Upper lobe of left lung (tissue), 6 donors: ENCODE results near the gene SCGB3A1. TPM values are rescaled to one million over a fixed set of nuclear protein-coding genes. Genes with fewer than 3 reads are reported as not detected.
A peak's percentile ranks its signal among the peaks of the same experiment; 100 is the strongest.

Source experiments
- ATAC-seq, 2 donors: fragments of 200-7000 bp; cut with Tn5 transposase; one replicate each; pipeline ENCODE4 v1.9.1; 2022; ENCODE audit warnings: mild to moderate bottlenecking in 2 of 2, moderate library complexity in 2 of 2; ENCODE audit not compliant: low FRiP score in 2 of 2
- DNase-seq, 2 donors: peaks; one replicate each; pipeline ENCODE4 v3.0.0-alpha.2; 2019 to 2020
- H3K27ac ChIP-seq, 4 donors: fragments of 200-600 bp; sonication (generic); one replicate each; pipeline ENCODE4 v1.5.1; 2016 to 2019
- H3K27me3 ChIP-seq, 4 donors: fragments of 200-600 bp; sonication (generic); one replicate each; pipeline ENCODE4 v1.5.1; 2017 to 2019
- H3K36me3 ChIP-seq, 4 donors: fragments of 200-600 bp; sonication (generic); one replicate each; pipeline ENCODE4 v1.5.1; 2016 to 2019
- H3K4me1 ChIP-seq, 4 donors: fragments of 200-600 bp; sonication (generic); one replicate each; pipeline ENCODE4 v1.5.1; 2018 to 2019
- H3K4me3 ChIP-seq, 4 donors: fragments of 200-600 bp; sonication (generic); one replicate each; pipeline ENCODE4 v1.5.1; 2017 to 2019; ENCODE audit warnings: mild to moderate bottlenecking in 2 of 4, moderate library complexity in 1 of 4
- H3K9me3 ChIP-seq, 4 donors: fragments of 200-600 bp; sonication (generic); one replicate each; pipeline ENCODE4 v1.5.1; 2018 to 2019
- CTCF ChIP-seq, 6 experiments: fragments of 450-650 bp in 4 of 6; fragments of 200-600 bp in 2 of 6; sonication (generic) in 2 of 6; IDR thresholded peaks; one replicate each; pipeline ENCODE4 v1.5.1; 2016 to 2019; ENCODE audit warnings: antibody characterized with exemption in 6 of 6
- EP300 ChIP-seq, 4 donors: sonication (generic); formaldehyde crosslinking; IDR thresholded peaks; one replicate each; pipeline ENCODE4 v1.5.1; 2017; ENCODE audit warnings: antibody characterized with exemption in 4 of 4, control low read depth in 2 of 4
- POLR2A ChIP-seq, 4 donors: fragments of 450-650 bp; IDR thresholded peaks; one replicate each; pipeline ENCODE4 v1.5.1; 2016 to 2017; ENCODE audit warnings: antibody characterized with exemption in 4 of 4, mild to moderate bottlenecking in 2 of 4
- POLR2AphosphoS5 ChIP-seq, 2 donors: sonication (generic); formaldehyde crosslinking; IDR thresholded peaks; one replicate each; pipeline ENCODE4 v1.5.1; 2017; ENCODE audit warnings: antibody characterized with exemption in 2 of 2
- WGBS, 2 donors: methylation state at CpG; one replicate each; pipeline ENCODE4 v1.1.5; 2017 to 2018; 5-methylcytosine and 5-hydroxymethylcytosine counted together
- total RNA-seq, 6 donors: library from RNA; depleted of rRNA in 4 of 6; stranded (reverse); fragments of >200 nt in 4 of 6; gene quantifications; one replicate each; pipeline versions ENCODE4 v1.1.0 to v1.2.1, GENCODE V29; 2016 to 2021
- donor health status: DM: no; HTN: no; CAD: no; lungs with moderate emphysema.
- donor health status: DM: no; HTN: yes; CAD: no; lungs with severe emphysema.

Gene SCGB3A1
- total RNA-seq, 6 donors from 2014 or later = 232 to 940 (median 596) TPM

GRCh38 chr5:180623411-180623834 is 32.1 kb upstream of the SCGB3A1 start:
- H3K27ac ChIP-seq = peak overlapping the region in 3 of 4 donors; percentile 39 to 72 (median 60)

GRCh38 chr5:180622910-180623309 is 31.6 kb upstream of the SCGB3A1 start:
- Histone ChIP-seq H3K27me3 (peaks cover 0 to 6% (median 0%) of the 10 kb centered on the region in 4 donors), H3K4me3 (no peak overlapping the region), H3K36me3 (peaks cover 0 to 16% (median 7%) of the 10 kb centered on the region in 4 donors), H3K4me1 (peaks cover 9 to 27% (median 16%) of the 10 kb centered on the region in 4 donors), H3K9me3 (no peaks in the 10 kb centered on the region), H3K27ac (peak overlapping the region in 3 of 4 donors; percentile 39 to 72 (median 60))
- 77 to 86% methylated on average over 1 to 6 of the region's 6 CpGs for WGBS, 2 donors
- TF ChIP-seq POLR2A (IDR thresholded peaks at IDR 0.05) (no peak), EP300 (IDR thresholded peaks at IDR 0.05) (no peak), POLR2AphosphoS5 (IDR thresholded peaks at IDR 0.05) (no peak), CTCF (IDR thresholded peaks at IDR 0.05) (no peak)
- DNase-seq (no peak), ATAC-seq (no peak)

More at GRCh38 chr5:180623411-180623834, 32.1 kb upstream of the SCGB3A1 start:
- H3K36me3 ChIP-seq = peaks cover 0 to 16% (median 7%) of the 10 kb centered on the region in 4 donors
- TF ChIP-seq POLR2AphosphoS5 (IDR thresholded peaks at IDR 0.05) (no peak), CTCF (IDR thresholded peaks at IDR 0.05) (no peak)
- H3K27me3 ChIP-seq = peaks cover 0 to 6% (median 0%) of the 10 kb centered on the region in 4 donors
- no peaks in the 10 kb centered on the region for H3K9me3 ChIP-seq
- H3K4me1 ChIP-seq = peaks cover 9 to 24% (median 16%) of the 10 kb centered on the region in 4 donors
- WGBS, 2 donors = 54 to 97% methylated on average over 6 to 10 of the region's 10 CpGs
- peak in 1 of 2 donors; percentile 67 for DNase-seq
- ATAC-seq = no peak
- no peak overlapping the region for H3K4me3 ChIP-seq

- no peak overlapping the region for H3K27ac ChIP-seq
- peak in 1 of 2 donors; percentile 84 for DNase-seq
- H3K9me3 ChIP-seq = no peaks in the 10 kb centered on the region
- peaks cover 9 to 27% (median 16%) of the 10 kb centered on the region in 4 donors for H3K4me1 ChIP-seq
- no peak for TF ChIP-seq POLR2AphosphoS5 (IDR thresholded peaks at IDR 0.05)
- H3K36me3 ChIP-seq = peaks cover 0 to 19% (median 8%) of the 10 kb centered on the region in 4 donors
- H3K4me3 ChIP-seq = no peak overlapping the region
- no peak for ATAC-seq
- WGBS, 2 donors = 77 to 87% methylated on average over 12 to 32 of the region's 32 CpGs
- H3K27me3 ChIP-seq = peaks cover 0 to 6% (median 0%) of the 10 kb centered on the region in 4 donors
Measured at GRCh38 chr5:180621311-180621710, 30.0 kb upstream of the SCGB3A1 start.

GRCh38 chr5:180620014-180620413 is 28.7 kb upstream of the SCGB3A1 start:
- no peak overlapping the region for H3K4me3 ChIP-seq
- peaks cover 0 to 20% (median 8%) of the 10 kb centered on the region in 4 donors for H3K36me3 ChIP-seq
- TF ChIP-seq POLR2AphosphoS5 (IDR thresholded peaks at IDR 0.05) (no peak), CTCF (IDR thresholded peaks at IDR 0.05) (no peak), EP300 (IDR thresholded peaks at IDR 0.05) (no peak), POLR2A (IDR thresholded peaks at IDR 0.05) (no peak)
- ATAC-seq (no peak), DNase-seq (peak in 1 of 2 donors; percentile 56)
- no peak overlapping the region for H3K27ac ChIP-seq
- H3K9me3 ChIP-seq = no peaks in the 10 kb centered on the region
- 86 to 93% methylated on average over 6 to 14 of the region's 14 CpGs for WGBS, 2 donors
- H3K27me3 ChIP-seq = peaks cover 0 to 6% (median 0%) of the 10 kb centered on the region in 4 donors
- peaks cover 9 to 27% (median 16%) of the 10 kb centered on the region in 4 donors for H3K4me1 ChIP-seq

- Histone ChIP-seq H3K4me3 (no peak overlapping the region), H3K4me1 (peaks cover 9 to 27% (median 16%) of the 10 kb centered on the region in 4 donors), H3K9me3 (no peaks in the 10 kb centered on the region), H3K27me3 (peaks cover 0 to 6% (median 0%) of the 10 kb centered on the region in 4 donors), H3K27ac (no peak overlapping the region), H3K36me3 (peaks cover 0 to 20% (median 8%) of the 10 kb centered on the region in 4 donors)
- WGBS, 2 donors = 82 to 93% methylated on average over 9 to 22 of the region's 22 CpGs
- TF ChIP-seq EP300 (IDR thresholded peaks at IDR 0.05) (no peak), POLR2AphosphoS5 (IDR thresholded peaks at IDR 0.05) (no peak), CTCF (IDR thresholded peaks at IDR 0.05) (no peak), POLR2A (IDR thresholded peaks at IDR 0.05) (no peak)
- no peak for ATAC-seq
- peak in 1 of 2 donors; percentile 69 for DNase-seq
Measured at GRCh38 chr5:180619563-180619915, 28.2 kb upstream of the SCGB3A1 start.
